Neural progenitor cell (in vitro differentiated cells): Measurements from ENCODE around the gene FBXO7.

ENCODE experiments used
- CTCF ChIP-seq: fragments of 200-600 bp; sonication (generic); IDR thresholded peaks from 2 replicates; pipeline ENCODE4 v1.5.1; 2017; ENCODE audit warnings: antibody characterized with exemption, mild to moderate bottlenecking
- EZH2 ChIP-seq: fragments of 200-600 bp; sonication (generic); IDR thresholded peaks from 2 replicates; pipeline ENCODE4 v1.6.1; 2017; ENCODE audit warnings: antibody characterized with exemption, mild to moderate bottlenecking, moderate library complexity

DNA sequence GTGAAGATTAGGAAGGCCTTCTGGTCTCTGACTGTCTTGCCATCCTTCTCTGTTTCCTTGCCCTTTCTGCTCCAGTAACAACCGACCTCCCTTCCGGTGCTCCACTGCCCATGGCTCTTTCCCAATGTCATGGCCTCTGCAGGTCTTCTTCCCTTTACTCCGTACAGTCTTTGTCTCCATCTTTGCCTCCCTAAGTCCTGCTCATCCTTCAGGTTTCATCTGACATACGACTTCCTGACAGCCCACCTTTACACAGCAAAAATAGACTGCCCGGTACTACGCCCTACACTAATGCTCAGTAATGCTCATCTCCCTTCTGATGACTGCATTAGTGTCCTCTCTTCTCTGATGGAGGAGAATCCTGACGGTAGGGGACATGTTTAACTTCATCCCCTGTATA, 63.9 kb downstream of the FBXO7 start:
- no peak for TF ChIP-seq CTCF
- TF ChIP-seq EZH2 = no peak
